ACC112 (cell line): ENCODE data around the gene RASGRP1.

Experiments
- H2AFZ ChIP-seq: fragments of 200-600 bp; sonication (generic); one replicate; pipeline ENCODE4 v1.6.0; 2017; ENCODE audit warnings: antibody characterized with exemption, low read length; ENCODE audit not compliant: unreplicated experiment
- H3K27ac ChIP-seq: fragments of 200-600 bp; sonication (generic); 2 replicates; pipeline ENCODE4 v1.5.1; 2014; ENCODE audit warnings: low read depth, mild to moderate bottlenecking, antibody characterized with exemption, low read length, moderate library complexity
- H3K27me3 ChIP-seq: fragments of 200-600 bp; sonication (generic); 2 replicates; pipeline ENCODE4 v1.6.1; 2014; ENCODE audit warnings: mild to moderate bottlenecking, antibody characterized with exemption, low read length, moderate library complexity, mixed read lengths; ENCODE audit not compliant: insufficient read depth
- H3K36me3 ChIP-seq: fragments of 200-600 bp; sonication (generic); 2 replicates; pipeline ENCODE4 v1.6.1; 2016; ENCODE audit warnings: mild to moderate bottlenecking, antibody characterized with exemption, low read length, moderate library complexity, mixed read lengths; ENCODE audit not compliant: insufficient read depth
- H3K4me1 ChIP-seq: fragments of 200-600 bp; sonication (generic); one replicate; pipeline ENCODE4 v1.6.1; 2016; ENCODE audit warnings: low read length, mixed read lengths; ENCODE audit not compliant: insufficient read depth, unreplicated experiment, control insufficient read depth
- H3K4me3 ChIP-seq: fragments of 200-600 bp; sonication (generic); 2 replicates; pipeline ENCODE4 v1.5.1; 2014; ENCODE audit warnings: mild to moderate bottlenecking, low read depth, low read length
- H3K79me2 ChIP-seq: fragments of 200-600 bp; sonication (generic); one replicate; pipeline ENCODE4 v1.6.0; 2016; ENCODE audit warnings: low read length; ENCODE audit not compliant: control insufficient read depth, unreplicated experiment, insufficient read depth

RASGRP1 gene

DNA sequence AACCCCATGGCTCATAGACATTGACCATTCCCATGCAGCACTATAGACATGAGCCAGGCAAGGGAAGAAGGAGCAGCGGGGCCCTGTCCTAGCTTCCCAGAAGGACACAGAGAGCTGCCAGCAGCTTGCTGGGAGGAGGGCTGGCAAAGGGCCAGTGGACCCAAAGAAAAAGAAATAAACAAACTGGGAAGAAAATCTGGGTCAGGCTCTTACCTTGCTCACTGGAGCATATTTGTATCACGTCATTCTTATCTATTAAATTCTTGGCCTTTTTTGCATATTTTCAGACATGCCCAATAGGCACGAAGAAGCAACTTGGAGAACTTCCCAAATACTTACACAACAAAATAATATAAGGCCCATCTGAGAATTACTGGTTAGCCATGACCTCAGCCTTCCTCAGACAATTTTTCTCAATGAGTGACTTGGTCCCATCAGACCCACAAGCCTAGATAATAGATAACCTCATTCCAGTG, 28.4 kb downstream of the RASGRP1 start:
- Histone ChIP-seq H3K36me3 (no peaks in the 10 kb centered on the region), H3K27ac (peak overlapping the region; percentile 70), H3K4me1 (peaks cover 25% of the 10 kb centered on the region), H3K27me3 (no peaks in the 10 kb centered on the region), H3K4me3 (no peak overlapping the region), H2AFZ (no peak overlapping the region), H3K79me2 (no peaks in the 10 kb centered on the region)

DNA sequence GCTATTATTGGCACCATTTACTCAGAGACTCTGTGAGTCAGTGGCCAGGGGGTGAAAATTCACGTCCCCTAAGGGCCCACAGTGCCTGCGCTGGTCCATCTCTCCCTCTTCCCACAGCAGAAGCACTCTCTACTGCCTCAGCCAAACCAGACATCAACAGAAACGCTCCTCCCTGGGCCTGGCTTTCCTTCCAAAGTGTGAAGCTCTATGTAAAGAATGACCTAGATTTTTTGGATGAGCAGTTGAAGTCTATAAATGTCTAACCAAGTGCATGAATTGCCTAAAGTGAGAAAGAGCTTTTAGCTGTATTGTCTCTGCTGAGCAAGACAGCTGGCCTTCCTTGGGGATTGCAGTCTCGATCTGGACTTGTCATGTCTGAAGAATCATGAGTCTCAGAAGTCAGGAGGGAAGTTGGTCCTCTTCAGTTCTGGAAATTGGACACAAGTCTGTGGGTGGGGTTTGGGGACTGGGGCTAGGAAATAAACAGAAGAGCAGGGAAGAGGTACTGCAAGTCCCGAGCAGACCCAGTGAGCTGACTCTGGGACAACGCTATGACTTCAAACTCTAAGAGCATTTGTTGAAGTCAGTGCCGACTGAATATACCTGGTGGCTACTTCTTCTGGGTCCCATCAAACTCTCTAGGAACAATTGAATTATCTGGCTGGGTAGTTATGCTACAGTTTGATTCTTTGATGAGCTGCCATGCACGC, 29.0 kb downstream of the RASGRP1 start:
- peaks cover 30% of the 10 kb centered on the region for H3K4me1 ChIP-seq
- no peaks in the 10 kb centered on the region for H3K27me3 ChIP-seq
- peak overlapping the region; percentile 35 for H3K27ac ChIP-seq
- no peak overlapping the region for H3K4me3 ChIP-seq
- H3K36me3 ChIP-seq = no peaks in the 10 kb centered on the region
- no peak overlapping the region for H2AFZ ChIP-seq
- no peaks in the 10 kb centered on the region for H3K79me2 ChIP-seq

DNA sequence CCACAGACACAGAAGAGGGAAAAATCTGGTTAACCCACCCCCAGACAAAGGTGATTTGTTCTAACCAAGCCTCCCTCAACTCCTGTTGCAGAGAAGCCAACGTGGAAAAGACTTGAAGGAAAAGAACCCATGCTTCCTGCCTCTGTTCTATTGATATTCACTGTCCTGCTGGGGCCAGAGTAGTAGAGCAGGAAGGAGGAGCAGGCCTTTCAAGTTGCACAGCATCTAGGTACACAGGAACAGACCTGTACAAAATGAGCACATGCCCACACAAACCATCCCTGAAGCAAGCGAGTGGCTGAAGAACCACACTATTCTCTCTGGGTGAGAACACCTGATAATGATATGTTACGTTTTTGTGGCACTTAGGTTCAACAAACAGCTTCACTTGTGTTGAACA, 29.9 kb downstream of the RASGRP1 start:
- H3K27ac ChIP-seq = no peak overlapping the region
- no peaks in the 10 kb centered on the region for H3K79me2 ChIP-seq
- H2AFZ ChIP-seq = no peak overlapping the region
- H3K36me3 ChIP-seq = no peaks in the 10 kb centered on the region
- no peaks in the 10 kb centered on the region for H3K27me3 ChIP-seq
- H3K4me1 ChIP-seq = peaks cover 39% of the 10 kb centered on the region
- no peak overlapping the region for H3K4me3 ChIP-seq

DNA sequence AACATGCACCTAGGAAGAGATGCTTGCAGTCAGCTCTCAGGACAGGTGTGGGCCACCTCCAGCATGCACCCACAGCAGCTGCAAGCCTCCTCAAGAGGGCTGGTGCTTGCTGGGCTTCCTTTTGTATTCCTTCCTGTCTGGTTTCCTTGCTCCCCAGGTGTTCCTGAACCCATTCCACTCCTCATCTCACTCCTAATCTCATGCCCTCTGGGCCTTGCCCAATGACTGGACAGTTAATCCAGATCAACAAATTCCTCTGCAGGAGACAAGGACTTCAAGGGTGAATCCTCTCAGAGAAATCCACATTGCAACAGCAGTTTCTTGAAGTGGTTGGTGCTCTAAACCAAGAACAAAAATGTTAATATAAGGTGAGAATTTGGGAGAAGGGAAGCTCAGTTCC, 30.7 kb downstream of the RASGRP1 start:
- H3K4me3 ChIP-seq = no peak overlapping the region
- H3K4me1 ChIP-seq = peaks cover 41% of the 10 kb centered on the region
- H3K79me2 ChIP-seq = no peaks in the 10 kb centered on the region
- H3K27ac ChIP-seq = no peak overlapping the region
- H2AFZ ChIP-seq = no peak overlapping the region
- H3K36me3 ChIP-seq = no peaks in the 10 kb centered on the region
- H3K27me3 ChIP-seq = no peaks in the 10 kb centered on the region

DNA sequence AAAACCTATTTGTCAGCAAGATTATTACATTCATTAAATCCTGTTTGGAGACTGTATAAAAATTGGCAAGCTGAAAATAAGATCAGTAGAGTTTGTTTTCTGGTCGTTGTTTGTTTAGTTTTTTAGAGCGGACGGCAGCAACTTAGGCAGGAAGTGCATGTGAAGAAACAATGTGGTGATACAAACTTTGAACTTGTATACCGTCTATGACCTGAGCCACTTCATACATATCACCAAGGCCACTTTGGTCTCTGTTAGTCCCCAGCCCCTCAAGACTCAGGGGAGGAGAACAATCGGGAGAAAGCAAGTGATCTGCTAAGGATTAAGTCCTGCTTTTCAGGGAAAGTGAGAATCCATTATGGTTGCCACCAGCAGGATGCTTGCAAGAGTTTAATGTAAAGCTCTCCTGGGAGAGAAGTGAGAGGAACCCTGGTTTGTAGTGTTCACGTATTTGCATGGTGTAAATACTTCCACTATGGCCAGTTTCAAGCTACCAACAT, 31.1 kb downstream of the RASGRP1 start:
- H3K4me1 ChIP-seq = peaks cover 45% of the 10 kb centered on the region
- H3K27me3 ChIP-seq = no peaks in the 10 kb centered on the region
- no peak overlapping the region for H2AFZ ChIP-seq
- H3K27ac ChIP-seq = no peak overlapping the region
- H3K4me3 ChIP-seq = no peak overlapping the region
- H3K79me2 ChIP-seq = no peaks in the 10 kb centered on the region
- H3K36me3 ChIP-seq = no peaks in the 10 kb centered on the region

DNA sequence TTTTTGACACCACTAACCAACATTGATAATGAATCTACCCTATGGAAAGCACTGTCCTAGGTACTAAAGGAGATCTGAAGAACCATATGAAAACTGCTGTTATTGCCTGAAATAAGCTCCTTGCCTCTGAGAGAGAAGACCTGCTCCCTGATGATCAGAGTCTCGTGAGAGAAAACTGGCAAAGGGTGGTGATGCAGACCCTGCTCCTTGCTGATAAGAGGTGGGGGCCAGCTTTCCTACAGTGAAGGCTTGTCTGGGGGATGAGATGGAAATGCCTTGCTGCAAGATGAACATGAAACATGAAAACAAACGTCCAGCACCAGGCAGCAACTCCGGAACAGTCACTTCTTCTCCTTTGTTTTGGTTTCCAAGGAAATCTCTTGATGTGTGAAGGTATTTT, 31.9 kb downstream of the RASGRP1 start:
- Histone ChIP-seq H3K27me3 (no peaks in the 10 kb centered on the region), H3K27ac (no peak overlapping the region), H3K36me3 (no peaks in the 10 kb centered on the region), H3K4me1 (peaks cover 45% of the 10 kb centered on the region), H3K79me2 (no peaks in the 10 kb centered on the region), H3K4me3 (no peak overlapping the region), H2AFZ (no peak overlapping the region)

DNA sequence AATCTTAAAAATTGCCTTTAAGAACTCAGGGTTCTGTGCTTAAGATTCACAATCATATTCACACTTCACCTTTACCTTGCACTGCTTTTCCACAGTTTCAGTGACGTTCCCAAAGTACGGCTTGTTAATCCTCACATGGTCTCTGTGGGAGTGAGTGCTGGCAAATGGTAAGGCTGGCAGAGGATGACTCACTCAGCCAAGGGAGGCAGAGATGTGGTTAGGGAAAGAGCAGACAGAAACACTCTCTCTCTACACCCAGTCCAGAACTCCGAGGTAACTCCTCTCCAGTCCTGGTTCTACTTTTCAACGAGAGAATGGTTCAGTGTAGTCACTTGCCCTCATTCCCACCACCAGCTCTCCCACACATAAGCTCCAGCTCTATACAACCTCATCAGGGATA, 33.1 kb downstream of the RASGRP1 start:
- Histone ChIP-seq H2AFZ (no peak overlapping the region), H3K27me3 (no peaks in the 10 kb centered on the region), H3K36me3 (no peaks in the 10 kb centered on the region), H3K27ac (peak overlapping the region; percentile 22; the same call in 1 of the 2 replicates), H3K4me1 (peaks cover 40% of the 10 kb centered on the region), H3K79me2 (no peaks in the 10 kb centered on the region), H3K4me3 (no peak overlapping the region)

DNA sequence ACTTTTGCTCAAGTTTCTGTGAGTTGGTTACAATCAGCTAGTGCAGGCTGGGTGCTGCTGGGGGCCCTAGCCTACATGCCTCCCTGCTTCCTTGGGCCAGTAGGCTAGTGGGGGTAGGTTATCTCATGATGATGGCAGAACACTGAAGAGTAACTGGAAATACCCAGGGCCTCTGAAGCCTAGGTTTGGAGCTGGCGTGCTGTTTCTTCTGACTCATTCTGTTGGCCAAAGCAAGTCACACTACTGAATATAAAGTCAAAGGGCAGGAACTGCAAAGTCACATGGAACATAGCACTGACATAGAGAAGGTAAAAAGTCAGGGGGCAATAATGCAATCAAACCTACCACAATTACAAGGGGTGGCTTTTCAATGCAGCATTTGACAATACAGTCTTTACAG, 34.5 kb downstream of the RASGRP1 start:
- Histone ChIP-seq H3K27me3 (no peaks in the 10 kb centered on the region), H2AFZ (no peak overlapping the region), H3K36me3 (no peaks in the 10 kb centered on the region), H3K4me3 (no peak overlapping the region), H3K27ac (no peak overlapping the region; the same call in 1 of the 2 replicates), H3K4me1 (peaks cover 26% of the 10 kb centered on the region), H3K79me2 (no peaks in the 10 kb centered on the region)

DNA sequence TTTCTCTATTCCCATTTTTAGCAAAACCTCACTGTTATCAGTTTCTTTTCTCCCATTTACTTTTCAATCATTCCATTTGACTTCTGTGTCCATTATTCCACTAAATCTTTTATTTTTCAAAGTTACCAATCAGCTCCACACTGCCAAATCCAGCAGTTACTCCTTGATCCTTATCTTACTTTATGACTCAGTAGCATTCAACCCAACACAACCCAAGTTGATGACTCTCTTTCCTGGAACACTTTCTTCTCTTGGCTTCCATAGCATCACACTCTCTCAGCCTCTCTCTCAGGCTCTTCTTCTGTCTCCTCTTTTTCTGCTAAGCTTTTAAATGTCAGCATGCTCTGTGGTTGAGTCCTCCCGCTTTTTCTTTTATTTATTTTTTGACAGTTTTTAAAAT, 36.3 kb downstream of the RASGRP1 start:
- Histone ChIP-seq H3K79me2 (no peaks in the 10 kb centered on the region), H2AFZ (no peak overlapping the region), H3K4me1 (peaks cover 26% of the 10 kb centered on the region), H3K36me3 (no peaks in the 10 kb centered on the region), H3K27ac (peak overlapping the region; percentile 5; the same call in 1 of the 2 replicates), H3K27me3 (no peaks in the 10 kb centered on the region), H3K4me3 (no peak overlapping the region)

DNA sequence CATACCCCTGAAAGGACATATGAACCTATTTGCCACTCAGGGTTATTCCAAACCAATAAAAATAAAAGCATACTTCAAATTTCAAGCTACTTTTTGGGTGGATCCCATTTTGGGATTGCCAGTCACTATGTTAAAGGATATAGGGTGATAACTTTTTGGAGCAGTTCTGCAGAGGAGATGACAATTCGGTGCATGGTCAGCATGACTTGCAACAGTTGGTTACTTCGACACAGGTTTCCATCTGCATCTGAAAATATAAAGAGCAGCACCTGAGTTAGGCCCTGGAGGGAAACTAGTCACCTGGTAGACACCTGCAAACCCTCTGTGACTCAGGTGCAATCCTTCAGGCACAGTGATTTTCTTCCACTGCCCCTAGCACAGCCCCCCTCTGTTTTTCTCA, 38.5 kb downstream of the RASGRP1 start:
- H3K4me1 ChIP-seq = peaks cover 19% of the 10 kb centered on the region
- H3K36me3 ChIP-seq = no peaks in the 10 kb centered on the region
- H3K27me3 ChIP-seq = no peaks in the 10 kb centered on the region
- H3K79me2 ChIP-seq = no peaks in the 10 kb centered on the region
- no peak overlapping the region for H2AFZ ChIP-seq
- no peak overlapping the region for H3K4me3 ChIP-seq
- H3K27ac ChIP-seq = no peak overlapping the region

DNA sequence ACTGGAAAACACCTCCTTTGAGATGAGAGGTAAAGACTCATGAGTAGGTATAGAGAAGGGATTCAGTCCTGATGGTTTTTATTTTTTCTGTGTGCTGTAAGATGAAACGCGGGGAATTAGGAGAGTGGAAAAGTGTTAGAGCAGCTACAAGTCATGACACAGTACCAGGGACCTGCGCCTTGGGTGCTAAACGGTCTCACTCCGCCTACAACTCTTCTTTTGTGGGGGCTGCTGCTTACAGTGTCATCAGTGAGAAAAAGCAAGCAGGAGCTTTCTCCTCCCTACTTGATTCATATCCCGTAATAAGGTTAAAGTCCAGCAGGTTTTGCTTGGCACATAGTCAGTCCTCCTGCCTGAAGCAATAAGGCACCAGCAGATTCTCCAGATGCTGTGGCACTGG, 39.1 kb downstream of the RASGRP1 start:
- Histone ChIP-seq H2AFZ (no peak overlapping the region), H3K4me1 (peaks cover 13% of the 10 kb centered on the region), H3K36me3 (no peaks in the 10 kb centered on the region), H3K27ac (no peak overlapping the region), H3K27me3 (no peaks in the 10 kb centered on the region), H3K79me2 (no peaks in the 10 kb centered on the region), H3K4me3 (no peak overlapping the region)
